ENCODE measurements around the gene KIAA0825. TPM values are rescaled to one million over a fixed set of nuclear protein-coding genes. Genes with fewer than 3 reads are reported as not detected.

KIAA0825 gene
- total RNA-seq, 1 experiment from 2014 or later: 1.6 TPM

- no peak overlapping the region for H3K4me3 ChIP-seq (ENCODE audit: low read depth in 2 of 2, low read length in 2 of 2)
- no peaks in the 10 kb centered on the region for H3K4me1 ChIP-seq (ENCODE audit: control insufficient read depth, insufficient read depth, low read length)
- ChIA-PET CTCF (no interaction called here), POLR2A (no interaction called here)
- no peak for DNase-seq (ENCODE audit: low read depth, low spot score)
- no TSS peak for BruUV-seq (replicated peaks)
- no peak for TF ChIP-seq POLR2AphosphoS5 (IDR thresholded peaks at IDR 0.05; ENCODE audit: low read depth, low read length)
- TF ChIP-seq CTCF (IDR thresholded peaks at IDR 0.05): no peak
- no peak for TF ChIP-seq REST (IDR thresholded peaks at IDR 0.05; ENCODE audit: insufficient read depth in 1 of 2, low read depth in 2 of 2, low read length in 1 of 2)
- no peak for TF ChIP-seq TCF7L2 (IDR thresholded peaks at IDR 0.05; ENCODE audit: low read depth, low read length)
- no peak for TF ChIP-seq SIN3A (IDR thresholded peaks at IDR 0.05; ENCODE audit: borderline replicate concordance, insufficient read depth, low read depth, low read length)
- H3K36me3 ChIP-seq (ENCODE audit: control insufficient read depth, insufficient read depth, low read length): no peaks in the 10 kb centered on the region
- peaks cover 18% of the 10 kb centered on the region; the same call in 1 of the 2 replicates for H3K9me3 ChIP-seq (ENCODE audit: control insufficient read depth, insufficient read depth, low read depth, low read length)
- no peak overlapping the region for H3K27ac ChIP-seq (ENCODE audit: low read length)
- ATAC-seq: no peak
- intact Hi-C loops (cut with micrococcal nuclease; ENCODE audit: unreplicated experiment): no loop called here
- H3K27me3 ChIP-seq (ENCODE audit: control insufficient read depth, insufficient read depth, low read length): no peaks in the 10 kb centered on the region
- in situ Hi-C loops (cut with HindIII; ENCODE audit: low pct_unique_long_range_greater_than_20kb, low sequenced_read_pairs): no loop called here
These were observed 289.3 kb downstream of the KIAA0825 start for GRCh38 chr5:94329115-94329514.

GRCh38 chr5:94326586-94326985, 291.8 kb downstream of the KIAA0825 start:
- CTCF ChIA-PET: no interaction called here
- ATAC-seq (no peak), DNase-seq (ENCODE audit: low read depth, low spot score) (peak; percentile 25)
- H3K27me3 ChIP-seq (ENCODE audit: control insufficient read depth, insufficient read depth, low read length): no peaks in the 10 kb centered on the region
- in situ Hi-C loops (cut with HindIII; ENCODE audit: low pct_unique_long_range_greater_than_20kb, low sequenced_read_pairs): no loop called here
- intact Hi-C loops (cut with micrococcal nuclease; ENCODE audit: unreplicated experiment): no loop called here
- no TSS peak for BruUV-seq (replicated peaks)
- TF ChIP-seq CTCF (IDR thresholded peaks at IDR 0.05) (peak; percentile 40), REST (IDR thresholded peaks at IDR 0.05; ENCODE audit: insufficient read depth in 1 of 2, low read depth in 2 of 2, low read length in 1 of 2) (no peak), SIN3A (IDR thresholded peaks at IDR 0.05; ENCODE audit: borderline replicate concordance, insufficient read depth, low read depth, low read length) (no peak), TCF7L2 (IDR thresholded peaks at IDR 0.05; ENCODE audit: low read depth, low read length) (no peak), POLR2AphosphoS5 (IDR thresholded peaks at IDR 0.05; ENCODE audit: low read depth, low read length) (no peak)
- no peaks in the 10 kb centered on the region for H3K4me1 ChIP-seq (ENCODE audit: control insufficient read depth, insufficient read depth, low read length)
- H3K4me3 ChIP-seq (ENCODE audit: low read depth in 2 of 2, low read length in 2 of 2): no peak overlapping the region
- H3K9me3 ChIP-seq (ENCODE audit: control insufficient read depth, insufficient read depth, low read depth, low read length): peaks cover 18% of the 10 kb centered on the region; the same call in 1 of the 2 replicates
- H3K27ac ChIP-seq (ENCODE audit: low read length): no peak overlapping the region
- H3K36me3 ChIP-seq (ENCODE audit: control insufficient read depth, insufficient read depth, low read length): no peaks in the 10 kb centered on the region
- POLR2A ChIA-PET: no interaction called here

All from Panc1 (cell line).